ENCODE data around the gene HDAC5.
"Not testable (repeated sequence)": the region's sequence is repeated elsewhere in the genome, so short reads cannot be mapped to it uniquely, and the experiment has no call there.

The HDAC5 gene

DNA sequence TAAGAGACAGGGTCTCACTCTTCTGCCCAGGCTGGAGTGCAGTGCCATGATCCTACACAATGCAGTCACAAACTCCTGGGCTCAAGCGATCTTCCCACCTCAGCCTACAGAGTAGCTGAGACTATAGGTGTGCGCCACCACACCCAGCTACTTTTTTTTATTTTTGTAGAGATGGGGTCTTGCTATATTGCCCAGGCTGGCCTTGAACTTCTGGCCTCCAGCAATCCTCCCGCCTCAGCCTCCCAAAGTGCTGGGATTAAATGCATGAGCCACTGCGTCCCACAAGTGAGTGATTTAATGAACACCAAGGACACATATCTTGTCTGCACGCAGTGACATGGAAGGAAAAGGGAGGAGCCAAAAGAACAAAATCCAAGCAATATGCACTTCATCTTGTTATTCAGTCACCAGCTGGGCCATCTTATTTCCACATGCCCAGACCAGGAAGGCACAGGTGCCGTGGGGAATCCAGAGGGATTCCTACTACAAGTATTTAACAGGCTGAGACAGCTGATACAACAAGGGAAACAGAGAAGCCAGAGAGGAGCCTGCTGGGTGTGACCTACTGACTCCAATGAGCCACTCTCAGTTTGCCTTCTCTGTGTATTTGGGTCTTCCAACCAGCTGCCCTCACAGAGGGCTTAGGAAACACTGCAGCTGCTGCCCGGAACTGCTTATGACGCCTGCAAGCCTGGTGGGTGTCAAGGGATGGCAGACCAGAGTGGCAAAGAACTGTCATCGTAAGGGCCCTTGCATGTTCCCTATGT lies 74.0 kb downstream of the HDAC5 start:
- Histone ChIP-seq H3K4me1 (ENCODE audit: control insufficient read depth, insufficient read depth, low read depth, low read length) (no peaks in the 10 kb centered on the region), H4K91ac (ENCODE audit: low read length) (no peak overlapping the region), H3K18ac (ENCODE audit: low read depth in 1 of 2, low read length in 2 of 2) (no peak overlapping the region), H3K4me3 (ENCODE audit: insufficient read depth in 1 of 2, low read depth in 1 of 2, low read length in 2 of 2) (no peak overlapping the region), H2AFZ (ENCODE audit: low read depth, low read length) (no peak overlapping the region), H3K23ac (ENCODE audit: low read length in 2 of 2) (no peak overlapping the region), H3K79me1 (replicated peaks; ENCODE audit: low read length, poor library complexity, severe bottlenecking) (peaks cover 19% of the 10 kb centered on the region), H3K14ac (ENCODE audit: low read length in 2 of 2) (no peak overlapping the region), H2BK15ac (ENCODE audit: low read depth, poor library complexity, severe bottlenecking) (no peak overlapping the region), H2BK5ac (ENCODE audit: low read depth, low read length, poor library complexity, severe bottlenecking) (no peak overlapping the region), H3K27ac (ENCODE audit: low read length, poor library complexity, severe bottlenecking) (no peak overlapping the region), H3K9ac (ENCODE audit: low read length) (no peak overlapping the region), H3K4ac (ENCODE audit: low read depth in 1 of 2, low read length in 2 of 2) (no peak overlapping the region), H3K9me3 (ENCODE audit: control insufficient read depth, low read length) (no peaks in the 10 kb centered on the region), H3K36me3 (ENCODE audit: control insufficient read depth in 1 of 2, insufficient read depth in 2 of 2, low read depth in 1 of 2, low read length in 2 of 2) (peaks cover 59 to 75% of the 10 kb centered on the region in 2 experiments), H4K8ac (ENCODE audit: low read length) (no peak overlapping the region), H3K27me3 (ENCODE audit: control insufficient read depth in 1 of 2, insufficient read depth in 1 of 2, low read length in 2 of 2) (no peaks in the 10 kb centered on the region), H2AK5ac (ENCODE audit: low read length, severe bottlenecking) (no peak overlapping the region), H2BK120ac (ENCODE audit: low read depth, low read length) (no peak overlapping the region), H2BK12ac (ENCODE audit: low read length in 2 of 2) (no peak overlapping the region), H3K4me2 (ENCODE audit: low read length, poor library complexity, severe bottlenecking) (no peak overlapping the region)
- DNase-seq = no peak
- 94% methylated on average over 6 of the region's 9 CpGs for WGBS

DNA sequence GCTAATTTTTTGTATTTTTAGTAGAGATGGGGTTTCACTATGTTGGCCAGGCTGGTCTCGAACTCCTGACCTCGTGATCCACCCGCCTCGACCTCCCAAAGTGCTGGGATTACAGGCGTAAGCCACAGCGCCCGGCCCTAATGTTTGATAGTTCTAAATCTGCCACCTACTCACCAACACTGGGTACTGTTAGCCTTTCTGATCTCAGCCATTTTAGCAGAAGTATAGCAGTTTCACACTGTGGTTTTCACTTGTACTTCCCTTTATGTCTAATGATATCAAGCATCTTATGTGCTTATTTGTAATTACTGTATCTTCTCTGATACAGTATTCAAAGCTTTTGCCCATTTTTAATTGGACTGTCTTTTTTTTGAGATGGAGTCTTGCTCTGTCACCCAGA lies 76.5 kb downstream of the HDAC5 start:
- H3K27ac ChIP-seq (ENCODE audit: low read length, poor library complexity, severe bottlenecking); H2AFZ ChIP-seq (ENCODE audit: low read depth, low read length); H3K9me3 ChIP-seq (ENCODE audit: control insufficient read depth, low read length); H2BK15ac ChIP-seq (ENCODE audit: low read depth, poor library complexity, severe bottlenecking); H3K27me3 ChIP-seq (ENCODE audit: control insufficient read depth in 1 of 2, insufficient read depth in 1 of 2, low read length in 2 of 2); H2AK5ac ChIP-seq (ENCODE audit: low read length, severe bottlenecking); H3K9ac ChIP-seq (ENCODE audit: low read length); H3K4me1 ChIP-seq (ENCODE audit: control insufficient read depth, insufficient read depth, low read depth, low read length); H2BK12ac ChIP-seq (ENCODE audit: low read length in 2 of 2); H4K8ac ChIP-seq (ENCODE audit: low read length); H3K23ac ChIP-seq (ENCODE audit: low read length in 2 of 2); H3K18ac ChIP-seq (ENCODE audit: low read depth in 1 of 2, low read length in 2 of 2); H3K4me3 ChIP-seq (ENCODE audit: insufficient read depth in 1 of 2, low read depth in 1 of 2, low read length in 2 of 2); H2BK120ac ChIP-seq (ENCODE audit: low read depth, low read length); H4K91ac ChIP-seq (ENCODE audit: low read length); H2BK5ac ChIP-seq (ENCODE audit: low read depth, low read length, poor library complexity, severe bottlenecking); H3K4me2 ChIP-seq (ENCODE audit: low read length, poor library complexity, severe bottlenecking); H3K4ac ChIP-seq (ENCODE audit: low read depth in 1 of 2, low read length in 2 of 2); DNase-seq; H3K14ac ChIP-seq (ENCODE audit: low read length in 2 of 2): not testable (repeated sequence)
- H3K36me3 ChIP-seq (ENCODE audit: control insufficient read depth in 1 of 2, insufficient read depth in 2 of 2, low read depth in 1 of 2, low read length in 2 of 2) = peaks cover 40 to 51% of the 10 kb centered on the region in 2 experiments
- peaks cover 14% of the 10 kb centered on the region for H3K79me1 ChIP-seq (replicated peaks; ENCODE audit: low read length, poor library complexity, severe bottlenecking)
- WGBS = over 99% methylated on average over 7 of the region's 7 CpGs

DNA sequence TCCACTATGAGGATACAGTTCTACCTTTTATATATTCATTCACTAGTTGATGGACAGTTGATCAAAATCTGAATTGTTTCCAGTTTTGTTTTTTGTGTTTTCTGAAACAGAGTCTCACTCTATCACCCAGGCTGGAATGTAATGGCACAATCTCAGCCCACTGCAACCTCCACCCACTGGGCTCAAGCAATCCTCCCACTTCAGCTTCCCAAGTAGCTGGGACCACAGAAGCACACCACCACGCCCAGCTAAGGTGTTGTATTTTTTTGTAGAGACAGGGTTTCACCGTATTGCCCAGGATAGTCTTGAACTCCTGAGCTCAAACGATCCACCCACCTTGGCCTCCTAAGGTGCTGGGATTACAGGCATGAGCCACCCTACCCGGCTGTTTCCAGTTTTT lies 78.0 kb downstream of the HDAC5 start:
- Histone ChIP-seq H3K9ac (ENCODE audit: low read length) (no peak overlapping the region), H3K79me1 (replicated peaks; ENCODE audit: low read length, poor library complexity, severe bottlenecking) (peaks cover 10% of the 10 kb centered on the region), H4K91ac (ENCODE audit: low read length) (no peak overlapping the region), H2BK15ac (ENCODE audit: low read depth, poor library complexity, severe bottlenecking) (no peak overlapping the region), H3K4me1 (ENCODE audit: control insufficient read depth, insufficient read depth, low read depth, low read length) (peaks cover 3% of the 10 kb centered on the region), H2AFZ (ENCODE audit: low read depth, low read length) (no peak overlapping the region), H4K8ac (ENCODE audit: low read length) (no peak overlapping the region), H3K4me3 (ENCODE audit: insufficient read depth in 1 of 2, low read depth in 1 of 2, low read length in 2 of 2) (no peak overlapping the region), H2AK5ac (ENCODE audit: low read length, severe bottlenecking) (no peak overlapping the region), H2BK5ac (ENCODE audit: low read depth, low read length, poor library complexity, severe bottlenecking) (no peak overlapping the region), H3K27me3 (ENCODE audit: control insufficient read depth in 1 of 2, insufficient read depth in 1 of 2, low read length in 2 of 2) (no peaks in the 10 kb centered on the region), H3K18ac (ENCODE audit: low read depth in 1 of 2, low read length in 2 of 2) (no peak overlapping the region), H2BK12ac (ENCODE audit: low read length in 2 of 2) (no peak overlapping the region), H3K36me3 (ENCODE audit: control insufficient read depth in 1 of 2, insufficient read depth in 2 of 2, low read depth in 1 of 2, low read length in 2 of 2) (peaks cover 27 to 37% of the 10 kb centered on the region in 2 experiments), H3K23ac (ENCODE audit: low read length in 2 of 2) (no peak overlapping the region), H3K14ac (ENCODE audit: low read length in 2 of 2) (no peak overlapping the region), H3K4me2 (ENCODE audit: low read length, poor library complexity, severe bottlenecking) (no peak overlapping the region), H3K9me3 (ENCODE audit: control insufficient read depth, low read length) (no peaks in the 10 kb centered on the region), H2BK120ac (ENCODE audit: low read depth, low read length) (no peak overlapping the region), H3K27ac (ENCODE audit: low read length, poor library complexity, severe bottlenecking) (no peak overlapping the region), H3K4ac (ENCODE audit: low read depth in 1 of 2, low read length in 2 of 2) (no peak overlapping the region)
- WGBS = 98% methylated on average over 3 of the region's 4 CpGs
- DNase-seq = no peak

DNA sequence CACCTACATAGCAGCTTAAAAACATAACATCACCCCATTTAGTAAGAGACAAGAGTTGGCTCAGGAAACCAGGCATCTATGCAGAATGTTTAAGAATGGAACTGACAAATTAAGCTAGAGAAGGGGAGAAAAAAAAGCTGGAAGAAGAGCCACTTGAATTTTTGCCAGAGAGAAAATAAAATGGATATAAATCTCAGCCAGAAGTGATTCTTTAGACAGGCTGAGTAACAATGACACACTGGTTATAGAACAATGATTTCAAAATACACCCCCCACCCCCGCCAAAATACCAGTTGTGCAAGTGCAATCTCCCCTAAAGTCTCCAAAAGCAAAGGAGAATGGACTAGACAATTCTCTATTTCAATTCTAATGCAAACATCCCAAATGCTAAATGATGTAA lies 79.4 kb downstream of the HDAC5 start:
- Histone ChIP-seq H2BK120ac (ENCODE audit: low read depth, low read length) (no peak overlapping the region), H2BK15ac (ENCODE audit: low read depth, poor library complexity, severe bottlenecking) (no peak overlapping the region), H2AFZ (ENCODE audit: low read depth, low read length) (no peak overlapping the region), H3K27me3 (ENCODE audit: control insufficient read depth in 1 of 2, insufficient read depth in 1 of 2, low read length in 2 of 2) (no peaks in the 10 kb centered on the region), H3K9ac (ENCODE audit: low read length) (peak overlapping the region; percentile 85), H3K9me3 (ENCODE audit: control insufficient read depth, low read length) (no peaks in the 10 kb centered on the region), H4K91ac (ENCODE audit: low read length) (no peak overlapping the region), H3K4ac (ENCODE audit: low read depth in 1 of 2, low read length in 2 of 2) (no peak overlapping the region), H2BK5ac (ENCODE audit: low read depth, low read length, poor library complexity, severe bottlenecking) (no peak overlapping the region), H2AK5ac (ENCODE audit: low read length, severe bottlenecking) (no peak overlapping the region), H3K18ac (ENCODE audit: low read depth in 1 of 2, low read length in 2 of 2) (no peak overlapping the region), H3K23ac (ENCODE audit: low read length in 2 of 2) (no peak overlapping the region), H3K79me1 (replicated peaks; ENCODE audit: low read length, poor library complexity, severe bottlenecking) (peaks cover 4% of the 10 kb centered on the region), H3K14ac (ENCODE audit: low read length in 2 of 2) (no peak overlapping the region), H2BK12ac (ENCODE audit: low read length in 2 of 2) (no peak overlapping the region), H3K27ac (ENCODE audit: low read length, poor library complexity, severe bottlenecking) (no peak overlapping the region), H3K4me2 (ENCODE audit: low read length, poor library complexity, severe bottlenecking) (no peak overlapping the region), H3K4me1 (ENCODE audit: control insufficient read depth, insufficient read depth, low read depth, low read length) (peaks cover 3% of the 10 kb centered on the region), H3K4me3 (ENCODE audit: insufficient read depth in 1 of 2, low read depth in 1 of 2, low read length in 2 of 2) (peak overlapping the region in 1 of 2 experiments; percentile 22), H4K8ac (ENCODE audit: low read length) (no peak overlapping the region), H3K36me3 (ENCODE audit: control insufficient read depth in 1 of 2, insufficient read depth in 2 of 2, low read depth in 1 of 2, low read length in 2 of 2) (peaks cover 17 to 31% of the 10 kb centered on the region in 2 experiments)
- WGBS = 83% methylated on average over 1 of the region's 1 CpG
- DNase-seq = peak; percentile 38

Measured in mesenchymal stem cell (in vitro differentiated cells and primary cell).